Measurements from ENCODE around the gene METTL8.

METTL8 gene, protein sequence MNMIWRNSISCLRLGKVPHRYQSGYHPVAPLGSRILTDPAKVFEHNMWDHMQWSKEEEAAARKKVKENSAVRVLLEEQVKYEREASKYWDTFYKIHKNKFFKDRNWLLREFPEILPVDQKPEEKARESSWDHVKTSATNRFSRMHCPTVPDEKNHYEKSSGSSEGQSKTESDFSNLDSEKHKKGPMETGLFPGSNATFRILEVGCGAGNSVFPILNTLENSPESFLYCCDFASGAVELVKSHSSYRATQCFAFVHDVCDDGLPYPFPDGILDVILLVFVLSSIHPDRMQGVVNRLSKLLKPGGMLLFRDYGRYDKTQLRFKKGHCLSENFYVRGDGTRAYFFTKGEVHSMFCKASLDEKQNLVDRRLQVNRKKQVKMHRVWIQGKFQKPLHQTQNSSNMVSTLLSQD

GRCh38 chr2:171433763-171434012 is at the start of gene METTL8:
TSS of gene METTL8 (minus strand) at chr2:171433990. CDS start at chr2:171392185, 41,805 bp downstream.
- DNase-seq (ENCODE audit: low spot score) = no peak

DNA sequence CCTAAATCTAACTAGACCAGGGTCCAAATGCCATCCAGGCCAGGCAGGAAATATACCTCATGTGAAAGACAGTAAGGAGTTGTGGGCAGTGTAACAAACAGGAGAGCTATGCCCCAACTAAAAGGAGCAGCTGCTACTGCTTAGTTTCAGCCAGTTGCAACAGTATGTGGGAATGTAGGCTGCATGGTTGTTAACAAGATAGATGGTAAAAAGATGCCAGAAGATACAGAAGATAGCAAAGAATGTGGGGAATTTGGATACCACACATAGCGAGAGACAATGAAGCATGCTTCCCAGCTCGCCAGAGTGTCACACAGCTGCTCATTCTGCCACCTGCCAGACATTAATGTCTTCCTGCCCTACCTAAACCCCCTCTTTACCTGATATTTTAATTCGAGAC is 49.1 kb upstream of the METTL8 start:
- no peak for DNase-seq (ENCODE audit: low spot score)

DNA sequence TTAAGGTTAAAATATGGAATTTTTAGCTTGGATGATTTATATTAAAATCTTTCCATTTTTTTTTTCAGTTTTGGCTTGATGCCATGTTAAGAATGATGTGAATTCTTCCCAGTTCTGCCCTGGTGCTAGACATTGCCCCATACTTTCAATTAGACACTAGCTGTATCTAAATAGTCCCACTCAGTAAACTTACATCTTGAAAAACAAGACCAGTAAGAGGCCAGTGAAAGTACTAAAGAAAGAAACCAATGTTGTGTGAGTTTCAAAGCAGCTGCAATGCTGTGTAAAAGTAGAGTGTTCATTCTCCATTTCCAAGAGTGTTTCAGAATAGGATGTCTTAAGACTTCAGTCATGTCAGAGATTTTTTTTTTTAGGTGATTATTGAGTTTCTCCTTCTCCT is 48.5 kb upstream of the METTL8 start:
- no peak for DNase-seq (ENCODE audit: low spot score)

- no peak for DNase-seq (ENCODE audit: low spot score)
These were observed 47.1 kb upstream of the METTL8 start for GRCh38 chr2:171480908-171481307.

DNA sequence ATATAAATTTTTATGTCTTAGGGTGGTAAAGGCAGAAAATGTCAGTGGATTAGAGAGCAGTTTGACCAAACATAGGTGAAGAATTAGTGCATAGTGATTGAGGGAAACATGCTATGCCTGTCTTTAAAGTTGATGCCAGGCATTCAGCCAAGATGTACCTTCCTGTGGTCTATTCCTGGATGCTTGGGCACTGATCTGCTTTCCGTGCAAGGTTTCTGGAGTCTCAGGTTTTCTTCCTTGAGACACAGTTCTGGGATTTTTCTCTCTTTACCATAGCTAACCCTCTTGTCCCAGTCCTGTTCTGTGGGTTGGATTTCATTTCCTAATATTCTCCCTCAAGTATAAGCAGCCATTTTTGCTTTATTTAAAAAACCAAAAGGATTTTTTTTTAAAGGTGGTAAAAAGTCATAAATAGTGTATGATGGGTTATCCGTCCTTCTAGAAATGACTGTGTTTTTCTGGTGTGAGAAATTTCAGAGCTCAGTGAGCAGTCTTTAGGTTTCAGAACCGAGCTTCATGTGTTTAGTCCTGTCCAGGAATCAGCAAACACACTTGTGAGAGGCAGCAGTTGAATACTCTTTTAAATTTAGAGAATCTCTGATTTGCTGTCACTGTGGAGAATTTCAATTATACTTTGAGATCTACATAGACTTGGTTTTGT is 45.5 kb upstream of the METTL8 start:
- no peak for DNase-seq (ENCODE audit: low spot score)

GRCh38 chr2:171478345-171478744 is 44.6 kb upstream of the METTL8 start:
- DNase-seq (ENCODE audit: low spot score) = no peak

- DNase-seq (ENCODE audit: low spot score) = no peak
These were observed 42.2 kb upstream of the METTL8 start for GRCh38 chr2:171475979-171476378.

GRCh38 chr2:171470129-171470528 is 36.3 kb upstream of the METTL8 start:
- no peak for DNase-seq (ENCODE audit: low spot score)

DNA sequence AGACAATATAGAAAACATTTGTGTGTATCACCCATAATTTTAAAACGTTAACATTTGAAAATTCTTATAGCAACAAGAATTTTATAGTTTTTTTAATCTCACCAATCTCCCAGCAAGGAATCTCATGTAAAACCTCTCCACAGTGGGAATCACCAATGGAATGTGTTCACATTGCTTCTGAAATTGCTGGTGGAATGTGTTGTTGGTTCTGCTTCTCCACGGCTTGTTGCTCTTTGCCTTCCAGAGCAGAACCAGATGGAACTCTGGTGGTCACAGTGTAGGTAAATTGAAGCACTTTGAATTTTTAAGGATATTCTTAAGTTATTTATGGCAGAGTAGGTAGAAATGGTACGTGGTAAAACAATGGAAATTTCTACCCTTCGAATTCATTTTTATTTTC is 35.4 kb upstream of the METTL8 start:
- no peak for DNase-seq (ENCODE audit: low spot score)

DNA sequence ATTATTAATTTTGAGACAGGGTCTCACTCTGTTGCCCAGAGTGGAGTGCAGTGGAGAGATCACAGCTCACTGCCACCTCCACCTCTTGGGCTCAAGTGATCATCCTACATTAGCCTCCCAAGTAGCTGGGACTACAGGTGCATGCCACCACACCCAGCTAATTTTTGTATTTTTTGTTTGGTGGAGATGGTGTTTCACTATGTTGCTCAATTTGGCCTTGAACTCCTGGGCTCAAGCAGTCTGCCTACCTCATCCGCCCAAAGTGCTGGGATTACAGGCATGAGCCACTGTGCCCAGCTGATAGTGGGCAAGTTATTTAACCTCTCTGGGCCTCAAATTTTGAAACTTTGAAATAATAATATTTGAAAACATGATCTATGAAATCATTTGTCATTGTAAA is 26.7 kb upstream of the METTL8 start:
- DNase-seq (ENCODE audit: low spot score) = no peak

GRCh38 chr2:171459498-171459897 is 25.7 kb upstream of the METTL8 start:
- DNase-seq (ENCODE audit: low spot score) = no peak

- no peak for DNase-seq (ENCODE audit: low spot score)
These were observed 19.0 kb upstream of the METTL8 start for GRCh38 chr2:171452773-171453172.

DNA sequence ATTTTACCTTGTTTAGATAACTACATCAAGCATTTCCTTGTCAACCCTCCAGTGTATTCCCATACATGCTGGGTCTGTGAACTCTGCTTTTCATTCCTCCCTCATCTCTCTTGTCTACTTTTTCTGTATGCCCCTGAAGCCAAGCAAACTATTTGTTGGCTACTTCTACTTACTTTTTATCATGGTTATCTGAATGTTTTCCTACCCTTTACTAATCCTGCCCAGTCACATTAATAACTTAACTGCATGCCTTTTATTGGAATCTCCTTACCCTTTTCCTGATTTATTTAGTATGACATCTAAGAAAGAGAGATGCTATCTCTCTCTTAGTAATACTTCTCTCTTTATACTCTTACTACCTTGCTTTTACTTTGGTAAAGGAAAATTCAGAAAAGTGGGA is 17.3 kb upstream of the METTL8 start:
- DNase-seq (ENCODE audit: low spot score) = no peak

DNA sequence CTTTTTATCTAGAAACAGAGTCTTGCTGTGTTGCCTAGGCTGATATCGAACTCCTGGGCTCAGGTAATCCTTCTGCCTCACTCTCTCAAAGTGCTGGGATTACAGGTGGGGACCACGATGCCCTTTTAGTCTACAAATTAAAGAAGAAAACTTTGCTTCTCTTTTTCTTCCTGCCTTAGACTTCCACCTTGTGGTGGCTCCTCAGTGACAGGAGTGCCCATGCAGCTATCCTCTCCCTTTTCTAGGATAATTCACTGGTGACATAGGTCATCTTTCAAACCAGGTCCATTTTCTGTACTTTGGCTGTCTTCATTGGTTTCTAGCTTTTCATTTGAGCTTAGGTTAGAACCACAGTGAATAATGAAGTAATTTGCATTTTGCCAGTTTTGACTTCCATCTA is 13.9 kb upstream of the METTL8 start:
- DNase-seq (ENCODE audit: low spot score) = no peak

DNA sequence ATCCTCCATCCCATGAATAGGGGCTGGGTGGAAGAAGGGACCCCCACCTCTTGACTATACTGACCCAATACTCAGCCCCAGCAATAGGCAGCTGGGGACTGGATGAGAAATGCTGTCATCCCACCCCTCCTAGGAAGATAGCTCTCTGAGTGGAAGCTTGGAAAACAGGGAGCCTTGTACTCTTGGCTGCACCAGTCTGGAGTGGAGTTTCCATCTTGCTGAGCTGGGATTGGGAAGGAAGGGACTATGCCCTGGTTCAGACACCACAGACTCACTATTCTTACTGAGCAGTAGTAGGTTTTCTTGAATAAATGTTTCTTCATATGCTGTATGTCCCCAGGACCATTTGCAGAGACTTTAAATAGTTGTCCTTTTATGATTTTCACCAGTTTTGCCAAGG is 7.7 kb upstream of the METTL8 start:
- DNase-seq (ENCODE audit: low spot score) = no peak

DNA sequence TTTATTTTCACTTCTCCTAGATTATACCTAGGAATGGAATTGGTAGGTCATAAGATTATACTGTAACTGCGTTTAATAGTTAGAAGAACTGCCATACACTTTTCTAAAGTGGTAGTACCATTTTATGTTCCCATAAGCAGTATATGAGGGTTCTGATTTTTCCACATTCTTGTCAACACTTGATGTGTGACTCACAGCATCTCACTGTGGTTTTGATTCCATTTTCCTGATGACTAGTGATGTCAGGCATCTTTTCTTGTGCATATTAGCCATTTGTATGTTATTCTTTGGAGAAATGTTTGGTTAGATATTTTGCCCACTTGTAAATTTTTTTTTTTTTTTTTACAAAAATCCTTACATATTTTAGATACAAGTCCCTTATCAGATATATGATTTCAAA is 2.5 kb upstream of the METTL8 start:
- DNase-seq (ENCODE audit: low spot score) = no peak

DNA sequence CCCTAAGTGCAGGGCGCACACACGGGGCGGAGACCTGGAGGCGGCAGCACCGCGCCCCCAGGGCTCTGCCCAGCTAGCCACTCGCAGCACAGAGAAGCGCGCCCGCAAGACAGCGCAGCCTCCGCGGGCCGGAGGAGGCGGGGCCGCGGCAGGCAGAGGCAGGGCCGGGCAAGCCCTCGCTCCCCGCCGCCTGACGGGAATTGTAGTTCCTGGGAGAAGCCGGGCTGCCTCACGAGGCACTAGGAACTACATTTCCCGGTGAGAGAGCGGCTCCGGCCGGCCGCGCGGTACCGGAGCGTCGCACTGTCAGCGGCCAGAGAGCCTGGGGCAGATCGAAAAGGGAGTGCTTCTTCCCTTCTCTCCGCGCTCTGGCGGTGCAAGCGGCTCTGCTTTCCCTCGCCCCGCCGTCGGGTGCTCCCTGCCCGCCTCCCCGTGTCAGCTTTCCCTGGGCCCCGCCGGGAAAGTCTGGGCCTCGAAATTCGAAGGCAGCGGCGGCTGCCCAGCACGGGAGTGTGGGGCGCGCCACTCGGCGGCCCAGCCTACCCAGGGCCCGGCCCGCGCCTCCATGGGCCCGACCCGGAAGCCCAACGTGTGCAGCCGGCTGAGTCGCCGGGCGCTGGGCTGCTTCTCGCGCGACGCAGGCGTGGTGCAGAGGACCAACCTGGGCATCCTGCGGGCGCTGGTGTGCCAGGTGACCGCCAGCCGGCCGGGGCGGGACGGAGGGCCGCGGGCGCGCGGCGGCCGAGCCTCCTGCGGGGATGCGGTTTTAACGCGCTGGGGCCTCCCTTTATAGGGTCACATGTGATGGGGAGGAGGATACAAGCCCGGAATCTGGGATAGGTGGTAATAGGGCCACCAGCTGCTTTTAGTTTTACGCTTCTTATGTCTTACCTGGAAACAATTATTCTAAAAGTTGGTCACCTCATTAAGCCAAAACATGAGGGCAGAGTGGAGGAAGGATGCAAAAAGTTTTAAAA is 511 bp upstream of the METTL8 start, which contains the start of gene DCAF17:
Gene DCAF17 (plus strand): TSS at position 214 of the 977 bp plus-strand sequence. CDS start 352 bp downstream, at position 566.
- DNase-seq (ENCODE audit: low spot score) = peak; percentile 96

- DNase-seq (ENCODE audit: low spot score) = no peak
These were observed 624 bp downstream of the METTL8 start for GRCh38 chr2:171432969-171433762.

- no peak for DNase-seq (ENCODE audit: low spot score)
These were observed 1.4 kb downstream of the METTL8 start for GRCh38 chr2:171432206-171432968.

DNA sequence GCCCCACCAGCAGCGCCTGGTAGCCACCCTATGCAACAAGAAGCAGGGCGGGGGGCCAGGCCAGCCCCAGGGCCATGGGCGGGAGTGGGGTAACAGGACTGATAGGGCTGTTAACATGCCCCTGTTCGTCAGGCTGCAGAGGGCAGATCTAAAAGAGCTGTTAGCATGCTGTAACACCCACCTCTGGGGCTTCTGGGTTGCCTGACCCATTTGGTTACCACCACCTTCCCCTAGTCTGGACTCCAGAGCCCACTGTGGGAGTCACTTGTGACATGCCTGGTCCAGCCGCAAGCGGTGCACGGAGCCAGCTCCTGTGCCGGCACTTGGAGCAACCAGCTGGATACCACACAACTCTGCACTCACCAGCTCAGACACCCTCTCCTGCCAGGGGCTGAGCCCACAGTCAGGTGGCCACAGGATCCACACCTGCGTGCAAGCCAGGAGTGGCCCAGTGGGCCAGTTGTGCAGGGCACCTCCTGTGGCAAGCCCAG is 2.1 kb downstream of the METTL8 start:
- no peak for DNase-seq (ENCODE audit: low spot score)

Measured in left forelimb (tissue), 1 donor.